K562 (cell line): ENCODE data around the gene PDE6C. TPM values are rescaled to one million over a fixed set of nuclear protein-coding genes. Genes with fewer than 3 reads are reported as not detected.

Source experiments
- ADNP ChIP-seq: fragments of 200-800 bp; sonication (Bioruptor generic); IDR thresholded peaks from 2 replicates; pipeline ENCODE4 v1.6.1; 2016; ENCODE audit warnings: missing genetic modification characterization, missing compliant biosample characterization
- ARID1B ChIP-seq: fragments of 450-650 bp; IDR thresholded peaks from 2 replicates; pipeline ENCODE4 v1.6.1; 2016; ENCODE audit warnings: antibody characterized with exemption, mild to moderate bottlenecking, inconsistent platforms
- CBFB ChIP-seq: sonication (generic); formaldehyde crosslinking; IDR thresholded peaks from 2 replicates; pipeline ENCODE4 v1.4.0; 2020; ENCODE audit warnings: mild to moderate bottlenecking, missing genetic modification reagents
- CSDE1 ChIP-seq, 2 experiments: fragments of 450-650 bp; IDR thresholded peaks; 2 replicates each; pipeline ENCODE4 v1.6.1; 2016; ENCODE audit warnings: mild to moderate bottlenecking in 1 of 2
- ETV6 ChIP-seq, 3 experiments: fragments of 150-350 bp in 1 of 3; sonication (generic) in 1 of 3; formaldehyde crosslinking in 1 of 3; IDR thresholded peaks; 2 replicates each; pipeline versions ENCODE4 v1.6.1 to v1.8.0; 2014 to 2022; ENCODE audit warnings: borderline replicate concordance in 2 of 3, low read depth in 2 of 3, antibody characterized with exemption in 1 of 3, low read length in 1 of 3, mild to moderate bottlenecking in 1 of 3, missing genetic modification reagents in 1 of 3
- KDM5B ChIP-seq: fragments of 200-600 bp; sonication (generic); IDR thresholded peaks from 2 replicates; pipeline ENCODE4 v1.6.1; 2012; ENCODE audit warnings: low read depth, mild to moderate bottlenecking, moderate library complexity, low read length, control low read depth, inconsistent platforms; ENCODE audit not compliant: insufficient replicate concordance
- KHSRP ChIP-seq: fragments of 450-650 bp; IDR thresholded peaks from 2 replicates; pipeline ENCODE4 v1.6.1; 2017
- KLF1 ChIP-seq: fragments of 450-650 bp; IDR thresholded peaks from 2 replicates; pipeline ENCODE4 v1.6.1; 2016; ENCODE audit warnings: missing genetic modification characterization, missing compliant biosample characterization
- MTA1 ChIP-seq: fragments of 450-650 bp; IDR thresholded peaks from 2 replicates; pipeline ENCODE4 v1.6.1; 2017; ENCODE audit warnings: borderline replicate concordance
- NELFE ChIP-seq: IDR thresholded peaks from 2 replicates; pipeline ENCODE4 v1.6.1; 2011; ENCODE audit warnings: mild to moderate bottlenecking; ENCODE audit not compliant: insufficient read depth, insufficient read length
- NFYB ChIP-seq: IDR thresholded peaks from 2 replicates; pipeline ENCODE4 v1.6.1; 2011; ENCODE audit warnings: mild to moderate bottlenecking, moderate library complexity; ENCODE audit not compliant: insufficient read length; ENCODE audit errors: extremely low read depth
- NRF1 ChIP-seq, 2 experiments: fragments of 450-650 bp; IDR thresholded peaks in 1 of 2; conservative IDR thresholded peaks in 1 of 2; 2 replicates each; pipeline ENCODE4 v1.6.1; 2014; ENCODE audit warnings: mild to moderate bottlenecking in 2 of 2
- POLR2H ChIP-seq: IDR thresholded peaks from 2 replicates; pipeline ENCODE4 v1.6.1; 2016; ENCODE audit warnings: missing genetic modification characterization, low read depth, mild to moderate bottlenecking, control low read depth, missing compliant biosample characterization, moderate library complexity
- POU5F1 ChIP-seq: fragments of 150-350 bp; IDR thresholded peaks from 2 replicates; pipeline ENCODE4 v1.6.1; 2014; ENCODE audit warnings: borderline replicate concordance, low read length, low read depth, mild to moderate bottlenecking; ENCODE audit not compliant: partially characterized antibody
- PREB ChIP-seq: sonication (generic); formaldehyde crosslinking; IDR thresholded peaks from 2 replicates; pipeline ENCODE4 v1.8.1; 2023; ENCODE audit warnings: mild to moderate bottlenecking, missing genetic modification reagents
- XRCC4 ChIP-seq: IDR thresholded peaks from one replicate; pipeline ENCODE4 v1.6.1; 2011; ENCODE audit not compliant: insufficient read depth, insufficient read length; ENCODE audit errors: extremely low read depth
- ZNF217 ChIP-seq: sonication (generic); formaldehyde crosslinking; IDR thresholded peaks from 2 replicates; pipeline ENCODE4 v1.8.0; 2022; ENCODE audit warnings: mild to moderate bottlenecking, missing genetic modification reagents
- ZNF24 ChIP-seq: fragments of 450-650 bp; IDR thresholded peaks from 2 replicates; pipeline ENCODE4 v1.6.1; 2016
- ZNF277 ChIP-seq: fragments of 250-450 bp; sonication (Bioruptor Pico); IDR thresholded peaks from 2 replicates; pipeline ENCODE4 v1.8.0; 2022; ENCODE audit warnings: inconsistent platforms, mild to moderate bottlenecking, moderate library complexity, borderline replicate concordance
- ZNF512 ChIP-seq: IDR thresholded peaks from 2 replicates; pipeline ENCODE4 v1.6.1; 2016; ENCODE audit warnings: missing genetic modification characterization, missing compliant biosample characterization
- polyA plus RNA-seq, 8 experiments: library from polyadenylated mRNA; depleted of rRNA in 4 of 8; stranded (reverse) in 5 of 8; unstranded in 3 of 8; fragments of >200 nt; fragmentation: Nextera tagmentation in 2 of 8; fragmentation: Illumina TruSeq in 1 of 8; extraction: Ambion mirVana in 2 of 8; extraction: Trizol in 1 of 8; gene quantifications; 2 replicates each; pipeline versions ENCODE4 v1.2.1 to v1.2.3, GENCODE V29; 2011 to 2014; ENCODE audit warnings: inconsistent platforms in 1 of 8, missing spikeins in 1 of 8
- total RNA-seq, 7 experiments: library from RNA; depleted of rRNA in 6 of 7; stranded (reverse); fragments of >200 nt in 6 of 7; fragmentation: Illumina TruSeq in 2 of 7; extraction: Trizol in 2 of 7; gene quantifications; 2 replicates each; pipeline versions ENCODE4 v1.2.1 to v1.2.3, GENCODE V29; 2011 to 2021; ENCODE audit warnings: low replicate concordance in 1 of 7
- TF ChIP-seq, protein P1 (sequence below): fragments of 450-650 bp; formaldehyde crosslinking; IDR thresholded peaks from 2 replicates; pipeline ENCODE4 v1.4.0; 2022; ENCODE audit warnings: missing genetic modification characterization

PDE6C gene
- total and polyA plus RNA-seq, 9 of the 15 experiments (the other 6 are each of a cell fraction or from before 2014, with no cell fraction given): not detected

- TF ChIP-seq ZNF277 (CRISPR knock-in tag): no peak
- TF ChIP-seq ADNP (tag): no peak
- no peak for TF ChIP-seq PREB (CRISPR knock-in tag)
- no peak for TF ChIP-seq ETV6 (IDR thresholded peaks at IDR 0.05; ENCODE audit: borderline replicate concordance in 1 of 2, low read depth in 2 of 2, low read length in 1 of 2)
- TF ChIP-seq ETV6 (CRISPR knock-in tag; IDR thresholded peaks at IDR 0.05; ENCODE audit: borderline replicate concordance): no peak
- no peak for TF ChIP-seq KHSRP
- no peak for TF ChIP-seq POLR2H
- TF ChIP-seq ZNF512: no peak
- no peak for TF ChIP-seq XRCC4
- peak; percentile 41 for TF ChIP-seq POU5F1
- TF ChIP-seq KDM5B: no peak
- TF ChIP-seq ARID1B: no peak
- no peak for TF ChIP-seq NFYB
- no peak for TF ChIP-seq NELFE
- TF ChIP-seq ZNF217 (CRISPR knock-in tag): no peak
- peak in 1 of 2 experiments; percentile 48; a peak in 2 of 4 replicates for TF ChIP-seq NRF1 (conservative IDR thresholded peaks at IDR 0.05 in 1 of 2, IDR thresholded peaks at IDR 0.05 in 1 of 2)
- TF ChIP-seq ZNF24: no peak
- TF ChIP-seq CSDE1 (IDR thresholded peaks at IDR 0.05): no peak
- no peak for TF ChIP-seq MTA1
- TF ChIP-seq, protein P1, sequence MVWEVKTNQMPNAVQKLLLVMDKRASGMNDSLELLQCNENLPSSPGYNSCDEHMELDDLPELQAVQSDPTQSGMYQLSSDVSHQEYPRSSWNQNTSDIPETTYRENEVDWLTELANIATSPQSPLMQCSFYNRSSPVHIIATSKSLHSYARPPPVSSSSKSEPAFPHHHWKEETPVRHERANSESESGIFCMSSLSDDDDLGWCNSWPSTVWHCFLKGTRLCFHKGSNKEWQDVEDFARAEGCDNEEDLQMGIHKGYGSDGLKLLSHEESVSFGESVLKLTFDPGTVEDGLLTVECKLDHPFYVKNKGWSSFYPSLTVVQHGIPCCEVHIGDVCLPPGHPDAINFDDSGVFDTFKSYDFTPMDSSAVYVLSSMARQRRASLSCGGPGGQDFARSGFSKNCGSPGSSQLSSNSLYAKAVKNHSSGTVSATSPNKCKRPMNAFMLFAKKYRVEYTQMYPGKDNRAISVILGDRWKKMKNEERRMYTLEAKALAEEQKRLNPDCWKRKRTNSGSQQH: no peak
- peak; percentile 89; the same call in 1 of the 2 replicates for TF ChIP-seq CBFB (CRISPR knock-in tag)
- no peak for TF ChIP-seq KLF1
These were observed 90.1 kb downstream of the PDE6C start, which contains the start of gene FRA10AC1 (continued) for GRCh38 chr10:93702210-93703001.
